NCI-H2029 treated with DMSO at 0.1 percent for 48 hours (cell line): ENCODE data around the gene MAP4.
A peak's percentile ranks its signal among the peaks of the same experiment; 100 is the strongest.
"Not testable (repeated sequence)": the region's sequence is repeated elsewhere in the genome, so short reads cannot be mapped to it uniquely, and the experiment has no call there.

Experiments
- DNase-seq: peaks from one replicate; lab custom pipeline; 2025; lab: John Stamatoyannopoulos, UW

MAP4 gene

GRCh38 chr3:47846186-47846879 lies 169.9 kb downstream of the MAP4 start:
- DNase-seq = no peak

DNA sequence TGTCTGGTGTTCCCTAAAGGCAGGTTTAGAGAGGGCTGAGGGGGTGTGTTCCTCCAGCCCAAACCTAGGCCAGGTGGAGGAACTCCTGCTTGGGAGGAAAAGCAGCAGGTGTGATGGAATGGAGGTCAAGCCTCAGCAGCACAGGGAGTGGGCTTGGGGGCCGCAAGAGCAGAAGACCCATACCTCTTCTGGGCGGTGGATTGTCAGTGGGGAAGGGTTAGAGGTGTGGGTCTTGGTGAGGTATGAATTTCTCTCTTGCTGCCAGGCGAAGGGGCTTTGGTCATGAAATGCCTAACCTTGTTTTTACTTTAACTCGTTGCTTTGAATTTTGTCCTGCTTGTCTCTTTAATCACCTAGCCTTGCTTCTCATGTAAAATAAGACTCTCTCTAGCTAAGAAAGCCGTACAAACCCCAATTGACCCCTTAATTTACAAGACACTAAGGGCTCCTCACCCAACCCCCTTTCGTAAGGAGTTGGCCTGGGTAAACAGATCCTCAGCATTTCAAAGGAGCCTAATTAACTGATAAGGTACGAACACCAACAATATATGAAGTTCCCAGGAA lies 174.3 kb downstream of the MAP4 start:
- DNase-seq = no peak

GRCh38 chr3:47838503-47838902 lies 177.7 kb downstream of the MAP4 start:
- no peak for DNase-seq

- DNase-seq = no peak
These were observed 179.2 kb downstream of the MAP4 start for GRCh38 chr3:47836986-47837385.

DNA sequence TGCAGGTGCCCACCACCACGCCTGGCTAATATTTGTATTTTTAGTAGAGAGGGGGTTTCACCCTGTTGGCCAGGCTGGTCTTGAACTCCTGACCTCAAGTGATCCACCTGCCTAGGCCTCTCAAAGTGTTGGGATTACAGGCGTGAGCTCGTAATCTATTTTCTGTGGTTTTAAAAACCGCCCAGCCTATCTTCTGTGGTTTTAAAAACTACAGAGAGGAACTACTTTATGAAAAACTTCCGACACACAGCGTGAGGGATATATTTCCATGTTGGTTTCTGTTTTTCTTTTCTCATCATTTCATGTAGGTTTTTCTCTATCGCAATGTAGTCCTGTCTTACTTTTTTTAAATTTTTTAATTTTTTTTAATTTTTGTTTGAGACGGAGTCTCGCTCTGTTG lies 186.7 kb downstream of the MAP4 start:
- DNase-seq = not testable (repeated sequence)

GRCh38 chr3:47825590-47825989 lies 190.6 kb downstream of the MAP4 start:
- DNase-seq = no peak

DNA sequence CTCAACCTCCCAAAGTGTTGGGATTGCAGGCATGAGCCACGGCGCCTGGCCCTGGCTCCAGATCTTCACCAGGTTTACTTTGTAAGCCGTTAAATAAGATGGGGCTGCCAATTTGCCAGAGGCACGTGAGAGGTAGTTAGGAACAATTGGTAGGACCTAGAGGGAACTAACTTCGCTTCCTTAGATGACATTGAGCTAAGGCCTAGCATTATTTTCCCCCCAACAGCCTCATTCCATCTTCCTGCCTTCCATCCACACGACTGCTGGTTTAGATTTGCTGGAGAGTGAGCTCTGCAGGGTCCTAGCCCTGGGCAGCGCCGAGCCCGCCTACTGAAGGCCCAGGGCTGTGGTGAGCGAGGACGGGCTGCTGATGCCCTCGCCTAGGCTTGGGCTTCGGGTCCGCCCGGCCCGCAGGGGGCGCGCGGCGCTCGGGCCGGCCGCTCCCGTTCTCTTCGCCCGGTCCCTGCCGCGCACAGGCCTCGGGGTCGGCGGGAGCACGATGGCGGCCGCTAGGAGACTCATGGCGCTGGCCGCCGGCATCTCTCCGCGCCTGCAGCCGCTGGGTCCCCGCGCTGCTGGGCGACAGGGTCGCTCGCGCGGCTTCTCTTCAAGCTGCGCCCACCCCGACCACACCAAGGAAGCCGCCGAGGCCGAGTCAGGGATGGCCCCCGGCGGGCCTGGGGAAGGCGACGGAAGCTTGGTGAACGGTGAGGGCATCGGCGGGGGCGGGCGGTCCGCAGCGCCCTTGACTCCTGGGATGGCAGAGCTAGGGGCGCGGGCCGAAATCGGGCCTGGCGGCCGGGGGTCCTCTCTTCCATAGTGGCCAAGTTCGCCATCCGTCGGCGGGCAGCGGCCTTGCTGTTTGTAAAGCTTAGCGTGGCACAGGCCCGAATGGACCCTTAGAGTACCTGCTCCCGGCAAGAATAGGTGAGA lies 191.4 kb downstream of the MAP4 start:
- DNase-seq = peak; percentile 73

- no peak for DNase-seq
These were observed 198.6 kb downstream of the MAP4 start for GRCh38 chr3:47817609-47818008.

- no peak for DNase-seq
These were observed 202.6 kb downstream of the MAP4 start for GRCh38 chr3:47813551-47814177.

- DNase-seq = no peak
These were observed 211.6 kb downstream of the MAP4 start for GRCh38 chr3:47804577-47804976.

GRCh38 chr3:47803480-47804025 lies 212.7 kb downstream of the MAP4 start:
- no peak for DNase-seq

DNA sequence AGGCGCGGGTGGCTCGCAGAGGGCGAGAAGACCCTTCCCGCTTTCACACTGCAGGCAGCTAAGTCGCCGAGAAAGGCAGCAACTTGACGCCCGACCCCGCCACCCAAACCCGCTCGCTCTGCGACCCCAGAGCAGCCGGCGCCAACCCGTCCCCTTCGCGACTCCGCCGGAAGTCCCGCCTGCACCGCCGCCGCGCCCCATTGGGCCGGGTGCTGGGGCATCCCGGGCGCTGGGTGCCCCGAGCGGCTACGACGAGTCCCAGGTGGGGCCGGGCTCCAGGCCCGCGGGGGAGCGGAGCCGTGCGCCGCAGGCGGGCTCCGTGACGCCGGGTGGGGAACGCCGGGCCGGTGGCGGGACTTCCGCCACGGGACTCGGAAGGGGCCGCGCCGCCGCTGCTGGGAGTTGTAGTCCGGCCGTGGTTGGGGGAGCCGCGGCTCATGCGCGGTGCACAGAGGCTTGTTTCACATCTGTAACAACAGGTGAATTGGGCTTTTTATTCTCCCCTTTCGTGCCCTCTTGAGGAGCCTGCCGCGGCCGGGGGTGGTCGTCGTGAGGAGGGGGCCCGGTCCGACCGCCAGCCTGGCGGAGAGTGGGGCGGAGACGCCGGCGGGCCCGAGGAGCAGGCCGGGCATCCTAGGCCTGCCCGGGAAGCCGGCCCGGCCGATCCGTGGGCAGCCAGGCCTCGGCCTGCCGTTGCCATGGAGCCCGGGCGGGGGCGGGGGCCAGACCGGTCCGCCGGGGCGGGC lies 213.3 kb downstream of the MAP4 start, which contains the start of gene DHX30:
DHX30 (plus strand) TSS at position 405 of the 746 bp plus-strand sequence. CDS start 7,546 bp downstream, outside the sequence.
- DNase-seq = peak; percentile 53
